Measurements from ENCODE around the gene BPHL. TPM values are rescaled to one million over a fixed set of nuclear protein-coding genes. Genes with fewer than 3 reads are reported as not detected.
"Not testable (repeated sequence)": the region's sequence is repeated elsewhere in the genome, so short reads cannot be mapped to it uniquely, and the experiment has no call there.

Gene BPHL
- total RNA-seq, 8 experiments from 2014 or later, result 11.4 to 45.8 (median 19.6) TPM

GRCh38 chr6:3162565-3163247 is 44.2 kb downstream of the BPHL start:
- Histone ChIP-seq H3K4me3 (peak overlapping the region; percentile 45 to 64 (median 52)), H3K27ac (peak overlapping the region; percentile 75 to 80), H3K4me1 (replicated peaks in 1 of 2) (peaks cover 46 to 69% of the 10 kb centered on the region in 2 donors)
- WGBS, 10 experiments, result 0% methylated on average over 9 of the region's 74 CpGs; no CpG with 5 or more reads in 9 of the 10 experiments
- in situ Hi-C loops (cut with MboI; ENCODE audit: low pct_unique_long_range_greater_than_20kb in 2 of 9, low sequenced_read_pairs in 9 of 9, unreplicated experiment in 9 of 9), result no loop called here
- peak; percentile 46 to 88 (median 70) for ATAC-seq (replicated peaks in 6 of 8)

- Histone ChIP-seq H3K27ac (no peak overlapping the region), H3K4me3 (peak overlapping the region; percentile 45 to 64 (median 52)), H3K4me1 (replicated peaks in 1 of 2) (peaks cover 46 to 69% of the 10 kb centered on the region in 2 donors)
- 0 to 42% (median 13%) methylated on average over 2 to 13 of the region's 13 CpGs; no CpG with 5 or more reads in 1 of the 10 experiments for WGBS, 10 experiments
- in situ Hi-C loops (cut with MboI; ENCODE audit: low pct_unique_long_range_greater_than_20kb in 2 of 9, low sequenced_read_pairs in 9 of 9, unreplicated experiment in 9 of 9), result no loop called here
- no peak for ATAC-seq (replicated peaks in 6 of 8)
Observed at GRCh38 chr6:3163248-3163594, 44.7 kb downstream of the BPHL start.

GRCh38 chr6:3164388-3164787 is 45.9 kb downstream of the BPHL start:
- ATAC-seq (replicated peaks in 6 of 8), result no peak
- WGBS, 10 experiments, result 80 to 100% (median 89%) methylated on average over 1 to 6 of the region's 6 CpGs; no CpG with 5 or more reads in 6 of the 10 experiments

GRCh38 chr6:3165631-3166534 is 47.4 kb downstream of the BPHL start:
- 0 to 43% (median 16%) methylated on average over 1 to 4 of the region's 7 CpGs for WGBS, 10 experiments
- ATAC-seq (replicated peaks in 6 of 8), result peak in 5 of 8 experiments; percentile 4 to 26 (median 13)

More at GRCh38 chr6:3164388-3164787, 45.9 kb downstream of the BPHL start:
- Histone ChIP-seq H3K27ac (no peak overlapping the region), H3K4me3 (no peak overlapping the region), H3K4me1 (replicated peaks in 1 of 2) (peaks cover 42 to 58% of the 10 kb centered on the region in 2 donors)
- in situ Hi-C loops (cut with MboI; ENCODE audit: low pct_unique_long_range_greater_than_20kb in 2 of 9, low sequenced_read_pairs in 9 of 9, unreplicated experiment in 9 of 9), result no loop called here

GRCh38 chr6:3166535-3167225 is 48.2 kb downstream of the BPHL start:
- H3K27ac ChIP-seq; H3K4me3 ChIP-seq; in situ Hi-C loops (cut with MboI; ENCODE audit: low pct_unique_long_range_greater_than_20kb in 2 of 9, low sequenced_read_pairs in 9 of 9, unreplicated experiment in 9 of 9); ATAC-seq (replicated peaks in 6 of 8): not testable (repeated sequence)
- H3K4me1 ChIP-seq (replicated peaks in 1 of 2), result peaks cover 28 to 43% of the 10 kb centered on the region in 2 donors
- 23 to 90% (median 49%) methylated on average over 5 to 10 of the region's 10 CpGs for WGBS, 10 experiments

More at GRCh38 chr6:3165631-3166534, 47.4 kb downstream of the BPHL start:
- Histone ChIP-seq H3K4me1 (replicated peaks in 1 of 2) (peaks cover 28 to 43% of the 10 kb centered on the region in 2 donors), H3K4me3 (no peak overlapping the region), H3K27ac (peak overlapping the region in 1 of 2 donors; percentile 59)
- in situ Hi-C loops (cut with MboI; ENCODE audit: low pct_unique_long_range_greater_than_20kb in 2 of 9, low sequenced_read_pairs in 9 of 9, unreplicated experiment in 9 of 9), result no loop called here

- H3K27ac ChIP-seq; H3K4me3 ChIP-seq; ATAC-seq (replicated peaks in 6 of 8); in situ Hi-C loops (cut with MboI; ENCODE audit: low pct_unique_long_range_greater_than_20kb in 2 of 9, low sequenced_read_pairs in 9 of 9, unreplicated experiment in 9 of 9): not testable (repeated sequence)
- H3K4me1 ChIP-seq (replicated peaks in 1 of 2), result peaks cover 28 to 38% of the 10 kb centered on the region in 2 donors
- WGBS, 10 experiments, result 88 to 100% (median 93%) methylated on average over 1 to 7 of the region's 10 CpGs; no CpG with 5 or more reads in 4 of the 10 experiments
Observed at GRCh38 chr6:3168046-3168445, 49.5 kb downstream of the BPHL start.

- H3K4me3 ChIP-seq; ATAC-seq (replicated peaks in 6 of 8); H3K27ac ChIP-seq; in situ Hi-C loops (cut with MboI; ENCODE audit: low pct_unique_long_range_greater_than_20kb in 2 of 9, low sequenced_read_pairs in 9 of 9, unreplicated experiment in 9 of 9): not testable (repeated sequence)
- 90% methylated on average over 10 of the region's 24 CpGs; no CpG with 5 or more reads in 9 of the 10 experiments for WGBS, 10 experiments
- H3K4me1 ChIP-seq (replicated peaks in 1 of 2), result peaks cover 15 to 22% of the 10 kb centered on the region in 2 donors
Observed at GRCh38 chr6:3170676-3171075, 52.2 kb downstream of the BPHL start.

- H3K27ac ChIP-seq; in situ Hi-C loops (cut with MboI; ENCODE audit: low pct_unique_long_range_greater_than_20kb in 2 of 9, low sequenced_read_pairs in 9 of 9, unreplicated experiment in 9 of 9); H3K4me3 ChIP-seq: not testable (repeated sequence)
- WGBS, 10 experiments, result 74 to 96% (median 90%) methylated on average over 5 to 15 of the region's 17 CpGs; no CpG with 5 or more reads in 2 of the 10 experiments
- H3K4me1 ChIP-seq (replicated peaks in 1 of 2), result peaks cover 10 to 16% of the 10 kb centered on the region in 2 donors
- ATAC-seq (replicated peaks in 6 of 8), result peak in 1 of 8 experiments; percentile 37
Observed at GRCh38 chr6:3171313-3172175, 53.0 kb downstream of the BPHL start.

GRCh38 chr6:3172789-3173188 is 54.3 kb downstream of the BPHL start:
- H3K27ac ChIP-seq; H3K4me3 ChIP-seq; in situ Hi-C loops (cut with MboI; ENCODE audit: low pct_unique_long_range_greater_than_20kb in 2 of 9, low sequenced_read_pairs in 9 of 9, unreplicated experiment in 9 of 9); ATAC-seq (replicated peaks in 6 of 8); H3K4me1 ChIP-seq (replicated peaks in 1 of 2): not testable (repeated sequence)
- WGBS, 10 experiments, result 75 to 100% (median 90%) methylated on average over 1 to 4 of the region's 4 CpGs; no CpG with 5 or more reads in 3 of the 10 experiments

GRCh38 chr6:3173636-3174089 is 55.2 kb downstream of the BPHL start:
- H3K27ac ChIP-seq; ATAC-seq (replicated peaks in 6 of 8); H3K4me1 ChIP-seq (replicated peaks in 1 of 2); H3K4me3 ChIP-seq; in situ Hi-C loops (cut with MboI; ENCODE audit: low pct_unique_long_range_greater_than_20kb in 2 of 9, low sequenced_read_pairs in 9 of 9, unreplicated experiment in 9 of 9): not testable (repeated sequence)
- WGBS, 10 experiments, result 80 to 100% (median 97%) methylated on average over 1 to 8 of the region's 11 CpGs; no CpG with 5 or more reads in 3 of the 10 experiments

- ATAC-seq (replicated peaks in 6 of 8), result no peak
- 40 to 100% (median 70%) methylated on average over 1 to 8 of the region's 11 CpGs; no CpG with 5 or more reads in 1 of the 10 experiments for WGBS, 10 experiments
- Histone ChIP-seq H3K4me3 (no peak overlapping the region), H3K27ac (peak overlapping the region; percentile 70 to 73), H3K4me1 (replicated peaks in 1 of 2) (peaks cover 15 to 17% of the 10 kb centered on the region in 2 donors)
- in situ Hi-C loops (cut with MboI; ENCODE audit: low pct_unique_long_range_greater_than_20kb in 2 of 9, low sequenced_read_pairs in 9 of 9, unreplicated experiment in 9 of 9), result no loop called here
Observed at GRCh38 chr6:3175715-3176402, 57.3 kb downstream of the BPHL start.
